K562 (cell line): ENCODE data around the gene DDAH2. TPM values are rescaled to one million over a fixed set of nuclear protein-coding genes. Genes with fewer than 3 reads are reported as not detected.

Source experiments
- FOXP1 ChIP-seq: sonication (generic); formaldehyde crosslinking; IDR thresholded peaks from 2 replicates; pipeline ENCODE4 v1.8.0; 2022; ENCODE audit warnings: mild to moderate bottlenecking, missing genetic modification reagents
- GABPB1 ChIP-seq: sonication (generic); formaldehyde crosslinking; IDR thresholded peaks from 2 replicates; pipeline ENCODE4 v1.8.0; 2022; ENCODE audit warnings: mild to moderate bottlenecking, missing genetic modification reagents
- HNRNPK ChIP-seq: fragments of 200-400 bp; formaldehyde crosslinking; IDR thresholded peaks from one replicate; pipeline ENCODE4 v1.6.1; 2018; ENCODE audit warnings: mild to moderate bottlenecking, low read depth, low read length; ENCODE audit not compliant: poor library complexity, severe bottlenecking
- KAT2B ChIP-seq: IDR thresholded peaks from one replicate; pipeline ENCODE4 v1.6.1; 2012; ENCODE audit warnings: low read depth, mild to moderate bottlenecking, control low read depth, inconsistent platforms, low read length, moderate library complexity
- LARP7 ChIP-seq: fragments of 450-650 bp; IDR thresholded peaks from 2 replicates; pipeline ENCODE4 v1.6.1; 2016
- NCOA1 ChIP-seq: fragments of 450-650 bp; IDR thresholded peaks from 2 replicates; pipeline ENCODE4 v1.6.1; 2016; ENCODE audit warnings: low read depth
- POLR2AphosphoS5 ChIP-seq: IDR thresholded peaks from 2 replicates; pipeline ENCODE4 v1.6.1; 2011; ENCODE audit warnings: mild to moderate bottlenecking, low read depth, low read length, moderate library complexity; ENCODE audit not compliant: control insufficient read depth, insufficient read depth
- POLR2G ChIP-seq: fragments of 200-400 bp; formaldehyde crosslinking; IDR thresholded peaks from 2 replicates; pipeline ENCODE4 v1.6.1; 2017; ENCODE audit warnings: low read depth, mild to moderate bottlenecking, antibody characterized with exemption, low read length, moderate library complexity
- SAFB2 ChIP-seq: fragments of 200-400 bp; formaldehyde crosslinking; IDR thresholded peaks from 2 replicates; pipeline ENCODE4 v1.6.1; 2018; ENCODE audit warnings: borderline replicate concordance, low read length, low read depth, moderate library complexity; ENCODE audit not compliant: severe bottlenecking
- SAP30 ChIP-seq: fragments of 200-600 bp; sonication (generic); IDR thresholded peaks from 2 replicates; pipeline ENCODE4 v1.6.1; 2012; ENCODE audit warnings: borderline replicate concordance, low read depth, mild to moderate bottlenecking, moderate library complexity, low read length, control low read depth, inconsistent platforms; ENCODE audit not compliant: insufficient read depth, poor library complexity, severe bottlenecking
- TCF3 ChIP-seq: sonication (generic); formaldehyde crosslinking; IDR thresholded peaks from 2 replicates; pipeline ENCODE4 v1.4.0; 2020; ENCODE audit warnings: mild to moderate bottlenecking, missing genetic modification reagents
- ZBTB1 ChIP-seq: sonication (generic); formaldehyde crosslinking; IDR thresholded peaks from 2 replicates; pipeline ENCODE4 v1.8.1; 2023; ENCODE audit warnings: missing genetic modification reagents, low read depth, mild to moderate bottlenecking, borderline replicate concordance
- ZNF143 ChIP-seq: sonication (generic); formaldehyde crosslinking; IDR thresholded peaks from 2 replicates; pipeline ENCODE4 v1.9.0; 2022; ENCODE audit warnings: mild to moderate bottlenecking, missing genetic modification reagents
- polyA plus RNA-seq, 8 experiments: library from polyadenylated mRNA; depleted of rRNA in 4 of 8; stranded (reverse) in 5 of 8; unstranded in 3 of 8; fragments of >200 nt; fragmentation: Nextera tagmentation in 2 of 8; fragmentation: Illumina TruSeq in 1 of 8; extraction: Ambion mirVana in 2 of 8; extraction: Trizol in 1 of 8; gene quantifications; 2 replicates each; pipeline versions ENCODE4 v1.2.1 to v1.2.3, GENCODE V29; 2011 to 2014; ENCODE audit warnings: inconsistent platforms in 1 of 8, missing spikeins in 1 of 8
- total RNA-seq, 7 experiments: library from RNA; depleted of rRNA in 6 of 7; stranded (reverse); fragments of >200 nt in 6 of 7; fragmentation: Illumina TruSeq in 2 of 7; extraction: Trizol in 2 of 7; gene quantifications; 2 replicates each; pipeline versions ENCODE4 v1.2.1 to v1.2.3, GENCODE V29; 2011 to 2021; ENCODE audit warnings: low replicate concordance in 1 of 7
- TF ChIP-seq, protein P1 (sequence below): fragments of 450-650 bp; IDR thresholded peaks from 2 replicates; pipeline ENCODE4 v1.6.1; 2016; ENCODE audit warnings: borderline replicate concordance
- TF ChIP-seq, protein P2 (sequence below), 2 experiments: fragments of 450-650 bp; IDR thresholded peaks; 2 replicates each; pipeline ENCODE4 v1.6.1; 2018; ENCODE audit warnings: mild to moderate bottlenecking in 2 of 2, low read depth in 1 of 2; ENCODE audit not compliant: partially characterized antibody in 2 of 2
- TF ChIP-seq, protein P3 (sequence below): sonication (generic); formaldehyde crosslinking; IDR thresholded peaks from 2 replicates; pipeline ENCODE4 v1.8.0; 2022; ENCODE audit warnings: mild to moderate bottlenecking, missing genetic modification reagents, borderline replicate concordance

DDAH2 gene
- total and polyA plus RNA-seq, 9 of the 15 experiments (the other 6 are each of a cell fraction or from before 2014, with no cell fraction given) = 1.8 to 45.4 (median 21.4) TPM

DNA sequence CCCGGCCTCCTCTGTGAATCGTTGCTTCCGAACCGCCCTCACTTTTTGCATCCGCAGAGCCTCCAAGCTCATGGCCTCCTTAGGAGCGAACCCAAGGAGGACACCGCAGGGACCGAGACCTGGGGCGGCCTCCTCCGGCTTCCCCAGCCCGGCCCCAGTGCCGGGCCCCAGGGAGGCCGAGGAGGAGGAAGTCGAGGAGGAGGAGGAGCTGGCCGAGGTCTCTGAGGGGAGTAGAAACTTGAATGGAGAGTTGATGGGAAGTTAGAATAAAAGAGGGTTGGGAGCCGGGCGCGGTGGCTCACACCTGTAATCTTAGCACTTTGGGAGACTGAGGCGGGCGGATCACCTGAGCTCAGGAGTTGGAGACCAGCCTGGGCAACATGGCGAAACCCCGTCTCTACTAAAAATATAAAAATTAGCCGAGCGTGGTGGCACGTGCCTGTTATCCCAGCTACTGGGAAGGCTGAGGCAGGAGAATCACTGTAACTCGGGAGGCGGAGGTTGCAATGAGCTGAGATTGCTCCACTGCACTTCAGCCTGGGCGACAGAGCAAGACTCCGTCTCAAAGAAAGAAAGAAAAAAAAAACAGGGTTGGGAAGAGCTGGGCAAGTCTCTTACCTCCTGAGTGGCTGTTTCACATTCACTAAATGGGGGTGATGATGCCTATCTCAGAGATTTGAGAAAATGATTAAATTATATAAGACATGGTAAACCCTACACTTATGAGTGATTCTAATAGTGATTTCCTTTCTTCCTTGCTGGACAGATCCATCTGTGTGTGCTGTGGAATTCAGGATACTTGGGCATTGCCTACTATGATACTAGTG, 11.5 kb upstream of the DDAH2 start (continued):
- TF ChIP-seq ZNF143 (CRISPR knock-in tag) (no peak), POLR2G (peak; percentile 7; the same call in 1 of the 2 replicates), KAT2B (no peak), TCF3 (no peak), HNRNPK (no peak), FOXP1 (CRISPR knock-in tag) (no peak), POLR2AphosphoS5 (no peak), LARP7 (0 out of 2 replicates have a peak, but pooled peaks have one; percentile 19), GABPB1 (no peak), SAFB2 (no peak), ZBTB1 (no peak), NCOA1 (no peak), SAP30 (no peak)
- TF ChIP-seq, protein P1, sequence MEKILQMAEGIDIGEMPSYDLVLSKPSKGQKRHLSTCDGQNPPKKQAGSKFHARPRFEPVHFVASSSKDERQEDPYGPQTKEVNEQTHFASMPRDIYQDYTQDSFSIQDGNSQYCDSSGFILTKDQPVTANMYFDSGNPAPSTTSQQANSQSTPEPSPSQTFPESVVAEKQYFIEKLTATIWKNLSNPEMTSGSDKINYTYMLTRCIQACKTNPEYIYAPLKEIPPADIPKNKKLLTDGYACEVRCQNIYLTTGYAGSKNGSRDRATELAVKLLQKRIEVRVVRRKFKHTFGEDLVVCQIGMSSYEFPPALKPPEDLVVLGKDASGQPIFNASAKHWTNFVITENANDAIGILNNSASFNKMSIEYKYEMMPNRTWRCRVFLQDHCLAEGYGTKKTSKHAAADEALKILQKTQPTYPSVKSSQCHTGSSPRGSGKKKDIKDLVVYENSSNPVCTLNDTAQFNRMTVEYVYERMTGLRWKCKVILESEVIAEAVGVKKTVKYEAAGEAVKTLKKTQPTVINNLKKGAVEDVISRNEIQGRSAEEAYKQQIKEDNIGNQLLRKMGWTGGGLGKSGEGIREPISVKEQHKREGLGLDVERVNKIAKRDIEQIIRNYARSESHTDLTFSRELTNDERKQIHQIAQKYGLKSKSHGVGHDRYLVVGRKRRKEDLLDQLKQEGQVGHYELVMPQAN = no peak; the same call in 1 of the 2 replicates
- TF ChIP-seq, protein P2, sequence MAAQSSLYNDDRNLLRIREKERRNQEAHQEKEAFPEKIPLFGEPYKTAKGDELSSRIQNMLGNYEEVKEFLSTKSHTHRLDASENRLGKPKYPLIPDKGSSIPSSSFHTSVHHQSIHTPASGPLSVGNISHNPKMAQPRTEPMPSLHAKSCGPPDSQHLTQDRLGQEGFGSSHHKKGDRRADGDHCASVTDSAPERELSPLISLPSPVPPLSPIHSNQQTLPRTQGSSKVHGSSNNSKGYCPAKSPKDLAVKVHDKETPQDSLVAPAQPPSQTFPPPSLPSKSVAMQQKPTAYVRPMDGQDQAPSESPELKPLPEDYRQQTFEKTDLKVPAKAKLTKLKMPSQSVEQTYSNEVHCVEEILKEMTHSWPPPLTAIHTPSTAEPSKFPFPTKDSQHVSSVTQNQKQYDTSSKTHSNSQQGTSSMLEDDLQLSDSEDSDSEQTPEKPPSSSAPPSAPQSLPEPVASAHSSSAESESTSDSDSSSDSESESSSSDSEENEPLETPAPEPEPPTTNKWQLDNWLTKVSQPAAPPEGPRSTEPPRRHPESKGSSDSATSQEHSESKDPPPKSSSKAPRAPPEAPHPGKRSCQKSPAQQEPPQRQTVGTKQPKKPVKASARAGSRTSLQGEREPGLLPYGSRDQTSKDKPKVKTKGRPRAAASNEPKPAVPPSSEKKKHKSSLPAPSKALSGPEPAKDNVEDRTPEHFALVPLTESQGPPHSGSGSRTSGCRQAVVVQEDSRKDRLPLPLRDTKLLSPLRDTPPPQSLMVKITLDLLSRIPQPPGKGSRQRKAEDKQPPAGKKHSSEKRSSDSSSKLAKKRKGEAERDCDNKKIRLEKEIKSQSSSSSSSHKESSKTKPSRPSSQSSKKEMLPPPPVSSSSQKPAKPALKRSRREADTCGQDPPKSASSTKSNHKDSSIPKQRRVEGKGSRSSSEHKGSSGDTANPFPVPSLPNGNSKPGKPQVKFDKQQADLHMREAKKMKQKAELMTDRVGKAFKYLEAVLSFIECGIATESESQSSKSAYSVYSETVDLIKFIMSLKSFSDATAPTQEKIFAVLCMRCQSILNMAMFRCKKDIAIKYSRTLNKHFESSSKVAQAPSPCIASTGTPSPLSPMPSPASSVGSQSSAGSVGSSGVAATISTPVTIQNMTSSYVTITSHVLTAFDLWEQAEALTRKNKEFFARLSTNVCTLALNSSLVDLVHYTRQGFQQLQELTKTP (IDR thresholded peaks at IDR 0.05; ENCODE audit: low read depth in 1 of 2, partially characterized antibody in 2 of 2) = peak in 1 of 2 experiments; percentile 13
- TF ChIP-seq, protein P3, sequence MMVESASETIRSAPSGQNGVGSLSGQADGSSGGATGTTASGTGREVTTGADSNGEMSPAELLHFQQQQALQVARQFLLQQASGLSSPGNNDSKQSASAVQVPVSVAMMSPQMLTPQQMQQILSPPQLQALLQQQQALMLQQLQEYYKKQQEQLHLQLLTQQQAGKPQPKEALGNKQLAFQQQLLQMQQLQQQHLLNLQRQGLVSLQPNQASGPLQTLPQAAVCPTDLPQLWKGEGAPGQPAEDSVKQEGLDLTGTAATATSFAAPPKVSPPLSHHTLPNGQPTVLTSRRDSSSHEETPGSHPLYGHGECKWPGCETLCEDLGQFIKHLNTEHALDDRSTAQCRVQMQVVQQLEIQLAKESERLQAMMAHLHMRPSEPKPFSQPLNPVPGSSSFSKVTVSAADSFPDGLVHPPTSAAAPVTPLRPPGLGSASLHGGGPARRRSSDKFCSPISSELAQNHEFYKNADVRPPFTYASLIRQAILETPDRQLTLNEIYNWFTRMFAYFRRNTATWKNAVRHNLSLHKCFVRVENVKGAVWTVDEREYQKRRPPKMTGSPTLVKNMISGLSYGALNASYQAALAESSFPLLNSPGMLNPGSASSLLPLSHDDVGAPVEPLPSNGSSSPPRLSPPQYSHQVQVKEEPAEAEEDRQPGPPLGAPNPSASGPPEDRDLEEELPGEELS (CRISPR knock-in tag) = no peak
